Glomerular endothelial cell (primary cell): ENCODE results near the gene MT3. TPM values are rescaled to one million over a fixed set of nuclear protein-coding genes. Genes with fewer than 3 reads are reported as not detected.
"Not testable (repeated sequence)": the region's sequence is repeated elsewhere in the genome, so short reads cannot be mapped to it uniquely, and the experiment has no call there.

Experiments
- DNase-seq: peaks from one replicate; pipeline ENCODE4 v3.0.0-alpha.2; 2011; ENCODE audit warnings: low read depth, low spot score; ENCODE audit errors: extremely low read depth
- total RNA-seq: library from RNA; depleted of rRNA; stranded (reverse); fragments of >200 nt; gene quantifications from 2 replicates; pipeline ENCODE4 v1.2.3, GENCODE V29; 2015

MT3 gene
- total RNA-seq, 1 donor from 2014 or later, result not detected

DNA sequence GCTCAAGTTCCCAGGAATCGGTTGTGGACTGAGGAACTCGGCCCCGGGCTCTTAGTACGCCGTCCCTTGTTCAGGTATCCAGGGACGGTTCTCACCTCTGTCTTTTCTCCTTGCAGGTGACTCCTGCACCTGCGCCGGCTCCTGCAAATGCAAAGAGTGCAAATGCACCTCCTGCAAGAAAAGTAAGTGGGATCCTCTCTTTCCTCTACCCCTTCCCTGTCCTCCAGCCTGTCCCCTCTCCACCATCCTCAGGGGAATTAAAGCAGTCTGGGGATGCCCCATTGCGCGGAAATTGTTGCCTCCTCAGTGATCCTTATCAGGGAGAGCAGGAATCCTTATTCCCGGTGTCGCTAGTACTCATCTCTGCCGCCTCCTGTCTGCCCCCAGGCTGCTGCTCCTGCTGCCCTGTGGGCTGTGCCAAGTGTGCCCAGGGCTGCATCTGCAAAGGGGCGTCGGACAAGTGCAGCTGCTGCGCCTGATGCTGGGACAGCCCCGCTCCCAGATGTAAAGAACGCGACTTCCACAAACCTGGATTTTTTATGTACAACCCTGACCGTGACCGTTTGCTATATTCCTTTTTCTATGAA is 19.6 kb downstream of the MT3 start:
- DNase-seq, result no peak

DNA sequence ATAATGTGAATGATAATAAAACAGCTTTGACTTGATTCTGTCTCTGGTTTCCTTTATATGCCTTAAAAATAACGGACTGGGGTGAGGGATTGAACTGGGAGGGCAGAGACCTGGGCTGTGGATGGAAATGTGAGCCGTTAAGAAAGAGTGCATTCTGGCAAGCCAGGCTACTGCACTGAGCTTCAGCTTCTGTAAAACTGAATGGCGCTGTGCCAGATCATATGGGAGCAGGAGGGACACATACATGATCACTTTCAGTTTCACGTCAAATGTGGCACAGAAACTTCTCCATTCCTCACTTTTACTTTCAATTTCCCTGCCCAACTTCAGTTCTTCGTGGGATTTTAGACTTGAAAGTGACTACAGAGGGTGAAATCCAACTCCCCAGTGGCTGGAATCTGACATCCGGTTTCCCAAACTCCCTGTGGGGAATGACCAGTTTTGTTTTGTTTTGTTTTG is 20.2 kb downstream of the MT3 start:
- DNase-seq, result no peak

- no peak for DNase-seq
Observed at GRCh38 chr16:56610017-56610608, 20.8 kb downstream of the MT3 start.

- DNase-seq, result no peak
Observed at GRCh38 chr16:56610609-56611111, 21.3 kb downstream of the MT3 start.

DNA sequence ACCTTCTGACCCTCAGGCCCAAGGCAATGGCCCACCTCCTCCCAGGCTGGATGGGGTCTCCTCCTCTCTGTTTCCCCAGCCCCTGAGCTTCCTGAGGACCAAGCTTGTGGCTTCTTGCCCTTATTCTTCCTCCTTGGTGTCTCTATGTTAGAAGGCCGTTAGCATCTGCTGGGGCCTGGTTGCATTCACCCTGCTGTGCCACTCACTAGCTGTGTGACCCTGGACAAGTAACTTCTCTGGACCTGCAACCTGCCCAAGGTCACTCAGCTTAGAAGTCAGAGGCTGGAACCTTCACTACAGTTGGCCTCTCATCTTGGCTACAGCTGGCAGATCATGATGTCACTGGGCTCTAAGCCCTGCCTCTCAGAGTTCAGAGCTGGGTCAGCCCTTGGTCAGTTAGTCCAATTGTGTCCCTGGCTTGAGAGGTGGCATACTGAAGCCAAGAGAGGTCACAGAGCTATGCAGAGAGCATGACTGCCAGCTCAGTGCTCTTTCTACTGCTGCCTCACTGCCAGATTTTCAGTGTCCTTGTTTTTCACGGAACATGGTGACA is 22.0 kb downstream of the MT3 start:
- no peak for DNase-seq

GRCh38 chr16:56613706-56614105 is 24.4 kb downstream of the MT3 start:
- DNase-seq, result no peak

GRCh38 chr16:56614549-56614991 is 25.2 kb downstream of the MT3 start:
- DNase-seq, result no peak

DNA sequence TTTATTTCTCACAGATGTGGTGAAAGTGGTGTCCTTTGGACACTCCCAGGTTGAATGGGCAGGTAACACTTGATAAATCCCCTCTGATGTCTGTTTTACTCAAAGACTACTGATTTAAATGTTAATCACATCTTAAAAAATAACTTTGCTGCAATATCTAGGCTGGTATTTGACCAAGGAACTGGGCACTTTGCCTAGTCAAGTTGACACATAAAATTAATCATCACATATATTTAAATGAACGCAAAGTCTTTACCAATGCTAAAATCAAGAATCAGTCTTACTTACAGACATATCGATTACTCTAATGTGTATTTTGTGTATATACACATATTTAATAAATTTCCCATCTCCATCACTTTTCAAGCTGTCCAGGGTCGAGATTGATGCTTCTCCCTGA is 26.0 kb downstream of the MT3 start:
- DNase-seq, result no peak

DNA sequence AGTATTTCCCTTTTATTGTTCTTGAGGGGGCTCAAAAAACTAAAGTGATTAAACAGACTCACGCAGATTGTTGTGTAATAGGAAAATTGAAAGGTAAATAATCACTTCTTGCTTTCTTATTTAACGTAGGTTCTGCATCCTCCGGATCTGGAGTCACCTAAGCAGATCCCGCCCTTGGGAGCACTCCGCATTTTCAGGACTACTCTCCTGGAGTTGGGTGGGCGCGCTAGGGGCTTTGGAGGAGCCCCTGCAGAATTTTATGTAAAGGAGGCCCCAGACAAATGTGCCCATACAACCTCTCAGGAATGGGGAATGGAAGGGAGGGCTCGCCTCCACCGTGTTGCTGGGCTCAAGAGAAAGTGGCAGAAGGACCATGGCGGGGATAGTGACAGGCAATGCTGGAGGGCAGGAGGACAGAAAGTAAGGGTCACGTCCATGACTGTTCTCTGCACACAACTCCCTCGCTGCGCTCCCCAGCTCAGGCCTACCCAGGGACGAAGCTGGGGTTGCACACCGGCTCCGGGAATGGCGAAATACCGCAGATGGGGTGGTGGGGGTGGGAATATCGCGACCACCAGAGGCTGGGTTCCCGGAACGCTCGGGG is 27.4 kb downstream of the MT3 start:
- no peak for DNase-seq

GRCh38 chr16:56617212-56618085 is 28.1 kb downstream of the MT3 start:
- no peak for DNase-seq

DNA sequence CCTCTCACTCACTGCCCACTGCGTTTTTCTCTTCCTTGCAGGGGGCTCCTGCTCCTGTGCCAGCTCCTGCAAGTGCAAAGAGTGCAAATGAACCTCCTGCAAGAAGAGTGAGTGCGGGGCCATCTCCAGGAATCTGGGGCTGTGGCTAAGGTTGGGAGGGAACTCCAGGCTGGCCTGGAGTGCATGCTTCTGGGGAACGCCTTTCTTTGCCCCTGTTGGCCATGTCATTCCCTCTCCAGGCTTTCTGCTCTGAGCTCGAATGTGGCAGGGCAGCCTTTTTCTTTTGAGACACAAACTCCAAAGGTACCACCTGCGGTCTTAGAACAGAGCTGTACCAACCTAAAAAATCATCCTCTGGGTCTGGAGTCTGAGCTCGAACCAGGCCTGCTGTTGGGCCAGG is 28.8 kb downstream of the MT3 start:
- DNase-seq, result no peak

DNA sequence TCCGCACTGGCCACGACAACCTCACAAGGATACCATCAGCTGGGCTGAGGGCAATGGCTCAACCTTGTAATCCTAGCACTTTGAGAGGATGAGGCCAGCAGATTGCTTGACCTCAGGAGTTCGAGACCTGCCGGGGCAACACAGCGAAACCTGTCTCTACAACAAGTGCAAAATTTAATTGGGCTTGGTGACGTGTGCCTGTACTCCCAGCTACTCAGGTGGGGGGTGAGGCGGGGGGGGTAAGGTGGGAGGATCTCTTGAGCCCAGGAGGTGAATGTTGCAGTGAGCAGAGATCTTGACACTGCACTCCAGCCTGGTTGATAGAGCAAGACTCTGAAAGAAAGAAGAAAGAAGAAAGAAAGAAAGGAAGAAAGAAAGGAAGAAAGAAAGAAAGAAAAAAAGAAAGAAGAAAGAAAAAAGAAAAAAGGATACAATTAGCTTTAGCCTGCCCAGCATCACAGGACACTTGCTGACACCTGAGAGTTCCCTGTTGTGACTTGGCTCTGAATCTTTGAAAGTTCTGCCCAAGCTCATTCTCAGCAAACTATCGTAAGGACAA is 31.1 kb downstream of the MT3 start:
- DNase-seq, result no peak

DNA sequence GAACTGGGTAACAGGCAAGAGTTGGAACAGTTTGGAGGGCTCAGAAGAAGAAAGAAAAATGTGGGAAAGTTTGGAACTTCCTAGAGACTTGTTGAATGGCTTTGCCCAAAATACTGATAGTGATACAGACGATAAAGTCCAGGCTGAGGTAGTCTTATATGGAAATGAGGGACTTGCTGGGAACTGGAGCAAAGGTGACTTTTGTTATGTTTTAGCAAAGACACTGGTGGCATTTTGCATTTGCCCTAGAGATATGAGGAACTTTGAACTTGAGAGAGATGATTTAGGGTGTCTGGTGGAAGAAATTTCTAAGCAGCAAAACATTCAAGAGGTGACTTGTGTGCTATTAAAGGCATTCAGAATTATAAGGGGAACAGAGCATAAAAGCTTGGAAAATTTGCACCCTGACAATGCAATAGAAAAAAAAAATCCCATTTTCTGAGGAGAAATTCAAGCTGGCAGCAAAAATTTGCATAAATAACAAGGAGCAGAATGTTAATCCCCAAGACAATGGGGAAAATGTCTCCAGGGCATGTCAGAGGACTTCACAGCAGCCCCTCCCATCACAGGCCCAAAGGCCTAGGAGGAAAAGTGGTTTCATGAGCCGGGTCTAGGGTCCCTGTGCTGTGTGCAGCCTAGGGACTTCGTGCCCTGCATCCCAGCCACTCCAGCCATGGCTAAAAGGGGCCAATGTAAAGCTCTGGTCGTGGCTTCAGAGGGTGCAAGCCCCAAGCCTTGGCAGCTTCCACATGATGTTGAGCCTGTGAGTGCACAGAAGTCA is 32.5 kb downstream of the MT3 start:
- not testable (repeated sequence) for DNase-seq

DNA sequence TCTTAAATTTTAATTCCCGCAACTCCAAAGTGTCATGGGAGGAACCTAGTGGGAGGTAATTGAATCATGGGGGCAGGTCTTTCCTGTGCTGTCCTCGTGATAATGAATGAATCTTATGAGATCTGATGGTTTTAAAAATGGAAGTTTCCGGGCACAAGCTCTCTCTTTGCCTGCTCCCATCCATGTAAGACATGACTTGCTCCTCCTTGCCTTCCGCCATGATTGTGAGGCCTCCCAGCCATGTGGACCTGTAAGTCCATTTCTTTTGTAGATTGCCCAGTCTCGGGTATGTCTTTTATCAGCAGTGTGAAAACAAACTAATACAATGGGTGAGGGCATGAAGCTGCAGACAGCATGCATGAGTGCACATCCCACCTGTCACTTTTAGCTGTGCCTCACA is 33.9 kb downstream of the MT3 start:
- not testable (repeated sequence) for DNase-seq

DNA sequence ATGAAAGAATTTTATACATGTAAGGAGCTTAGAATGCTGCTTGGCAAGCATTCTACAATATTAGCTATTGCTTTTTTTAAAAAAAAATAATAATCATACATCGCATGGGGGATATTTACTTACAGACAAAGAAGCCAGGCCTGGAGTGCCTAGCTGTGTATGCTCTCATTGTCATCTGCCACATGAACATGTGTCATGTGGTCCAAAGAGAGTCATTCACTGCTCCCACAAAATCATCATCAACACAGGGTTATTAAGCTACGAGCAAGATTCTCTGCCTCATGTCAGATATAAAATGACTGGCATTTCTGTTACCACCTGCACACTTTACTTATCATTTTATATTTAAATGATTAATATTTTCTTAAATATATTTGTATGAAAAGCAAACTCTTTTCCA is 34.3 kb downstream of the MT3 start:
- no peak for DNase-seq

DNA sequence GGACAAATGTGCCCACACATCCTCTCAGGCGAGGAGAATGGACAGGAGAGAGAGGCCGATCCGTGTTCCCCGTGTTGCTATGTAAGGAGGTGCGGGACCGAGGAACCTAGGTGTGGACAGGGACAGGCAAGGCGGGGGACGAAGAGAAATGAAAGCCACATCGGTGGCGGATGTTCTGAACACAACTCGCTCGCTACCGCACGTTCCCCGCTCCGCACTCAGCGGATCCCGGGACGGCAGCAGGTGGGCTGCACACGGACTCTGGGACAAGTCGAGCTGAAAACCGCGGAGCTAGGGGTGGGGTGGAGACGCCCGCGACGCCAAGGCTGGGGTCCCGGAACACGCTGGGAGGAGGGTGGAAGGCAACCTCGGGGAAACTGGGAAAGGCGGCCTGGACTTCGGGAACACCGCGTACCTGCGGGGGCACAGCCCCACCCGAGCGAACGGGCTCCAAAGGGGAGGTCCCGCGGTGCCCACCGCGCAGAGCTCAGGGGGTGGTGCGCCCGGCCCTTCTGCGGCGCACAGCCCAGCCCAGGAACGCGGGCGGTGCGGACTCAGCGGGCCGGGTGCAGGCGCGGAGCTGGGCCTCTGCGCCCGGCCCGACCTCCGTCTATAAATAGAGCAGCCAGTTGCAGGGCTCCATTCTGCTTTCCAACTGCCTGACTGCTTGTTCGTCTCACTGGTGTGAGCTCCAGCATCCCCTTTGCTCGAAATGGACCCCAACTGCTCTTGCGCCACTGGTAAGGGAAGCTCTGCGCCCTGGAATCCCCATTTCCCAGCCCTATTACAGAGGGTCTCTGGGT is 36.0 kb downstream of the MT3 start, which contains the start of gene MT1E:
TSS of gene MT1E (plus strand) at position 642 of the 803 bp plus-strand sequence. CDS start at position 713, 71 bp downstream.
- no peak for DNase-seq

DNA sequence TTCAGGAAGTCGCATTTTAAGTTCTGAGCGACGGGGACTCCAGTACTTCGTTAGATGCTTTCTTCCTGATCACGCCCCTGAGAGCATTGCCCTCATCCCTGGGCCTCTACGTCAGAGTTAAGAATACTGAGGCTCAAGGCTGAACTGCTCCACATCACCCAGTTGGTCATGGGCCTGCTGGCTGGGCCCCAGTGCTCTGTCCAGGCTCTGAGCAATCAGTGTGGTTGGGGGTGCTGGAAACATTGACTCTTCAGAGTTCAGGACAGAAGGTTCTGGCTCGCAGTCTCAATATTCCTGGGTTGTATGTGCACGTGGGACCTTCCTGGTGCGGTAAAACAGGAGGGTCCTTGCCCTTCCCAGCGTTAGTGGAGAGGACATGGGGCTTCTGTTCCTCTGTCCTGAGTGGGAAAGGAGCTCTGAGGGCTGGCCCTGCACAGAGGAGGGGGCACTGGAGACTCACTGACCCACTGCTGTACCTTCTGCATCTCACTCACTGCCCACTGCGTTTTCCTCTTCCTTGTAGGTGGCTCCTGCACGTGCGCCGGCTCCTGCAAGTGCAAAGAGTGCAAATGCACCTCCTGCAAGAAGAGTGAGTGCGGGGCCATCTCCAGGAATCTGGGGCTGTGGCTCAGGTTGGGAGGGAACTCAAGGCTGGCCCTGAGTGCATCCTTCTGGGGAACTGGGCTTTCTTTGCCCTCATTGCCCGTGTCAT is 36.8 kb downstream of the MT3 start:
- DNase-seq, result no peak

- no peak for DNase-seq
Observed at GRCh38 chr16:56626685-56627084, 37.4 kb downstream of the MT3 start.
